Measurements from ENCODE around the gene ZBTB47.

Gene ZBTB47

DNA sequence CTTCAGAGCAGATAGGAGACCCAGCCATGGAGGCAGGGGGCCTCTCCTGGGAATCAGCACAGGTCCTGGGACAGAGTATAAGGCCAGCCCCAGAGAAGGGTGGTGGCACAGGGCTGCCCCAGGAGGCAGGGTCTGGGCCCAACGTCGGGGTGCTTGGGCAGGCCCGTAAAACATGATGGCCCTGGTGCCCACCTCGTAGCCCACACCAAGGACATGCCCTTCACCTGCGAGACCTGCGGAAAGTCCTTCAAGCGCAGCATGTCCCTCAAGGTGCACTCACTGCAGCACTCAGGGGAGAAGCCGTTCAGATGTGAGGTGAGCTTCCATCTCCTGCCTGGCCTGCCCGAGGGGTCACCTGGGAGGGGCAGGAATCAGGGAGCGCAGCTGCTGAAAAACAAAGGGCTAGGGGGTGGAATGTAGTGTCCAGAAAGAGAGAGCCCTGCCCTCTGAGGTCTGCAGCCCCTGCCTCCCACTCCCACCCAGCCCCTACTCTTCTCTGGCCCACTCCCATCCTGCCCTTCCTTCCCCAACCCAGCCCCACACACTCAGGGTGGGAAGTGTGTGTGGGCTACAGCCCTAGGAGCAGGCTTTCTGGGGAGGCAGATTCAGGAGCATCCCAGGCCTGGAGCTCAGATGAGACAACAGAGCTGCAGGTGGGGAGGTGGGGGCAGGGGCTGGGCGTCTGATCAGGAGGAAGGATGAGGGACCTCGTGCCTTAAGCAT is 9.5 kb downstream of the ZBTB47 start:
- DNase-seq (ENCODE audit: low spot score), result no peak
- TF ChIP-seq, protein P1, sequence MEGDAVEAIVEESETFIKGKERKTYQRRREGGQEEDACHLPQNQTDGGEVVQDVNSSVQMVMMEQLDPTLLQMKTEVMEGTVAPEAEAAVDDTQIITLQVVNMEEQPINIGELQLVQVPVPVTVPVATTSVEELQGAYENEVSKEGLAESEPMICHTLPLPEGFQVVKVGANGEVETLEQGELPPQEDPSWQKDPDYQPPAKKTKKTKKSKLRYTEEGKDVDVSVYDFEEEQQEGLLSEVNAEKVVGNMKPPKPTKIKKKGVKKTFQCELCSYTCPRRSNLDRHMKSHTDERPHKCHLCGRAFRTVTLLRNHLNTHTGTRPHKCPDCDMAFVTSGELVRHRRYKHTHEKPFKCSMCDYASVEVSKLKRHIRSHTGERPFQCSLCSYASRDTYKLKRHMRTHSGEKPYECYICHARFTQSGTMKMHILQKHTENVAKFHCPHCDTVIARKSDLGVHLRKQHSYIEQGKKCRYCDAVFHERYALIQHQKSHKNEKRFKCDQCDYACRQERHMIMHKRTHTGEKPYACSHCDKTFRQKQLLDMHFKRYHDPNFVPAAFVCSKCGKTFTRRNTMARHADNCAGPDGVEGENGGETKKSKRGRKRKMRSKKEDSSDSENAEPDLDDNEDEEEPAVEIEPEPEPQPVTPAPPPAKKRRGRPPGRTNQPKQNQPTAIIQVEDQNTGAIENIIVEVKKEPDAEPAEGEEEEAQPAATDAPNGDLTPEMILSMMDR (IDR thresholded peaks at IDR 0.05; ENCODE audit: poor library complexity, severe bottlenecking), result no peak
- Histone ChIP-seq H3K4me1 (ENCODE audit: insufficient read depth, poor library complexity, severe bottlenecking) (no peaks in the 10 kb centered on the region), H3K4me3 (ENCODE audit: severe bottlenecking) (no peak overlapping the region), H3K36me3 (ENCODE audit: low read depth) (no peaks in the 10 kb centered on the region; the same call in 1 of the 2 replicates), H3K27ac (ENCODE audit: poor library complexity, severe bottlenecking) (no peak overlapping the region), H3K27me3 (ENCODE audit: insufficient read depth, poor library complexity, severe bottlenecking) (no peaks in the 10 kb centered on the region), H3K9me3 (ENCODE audit: severe bottlenecking) (no peaks in the 10 kb centered on the region)
- no peak for ATAC-seq (ENCODE audit: low read depth)

DNA sequence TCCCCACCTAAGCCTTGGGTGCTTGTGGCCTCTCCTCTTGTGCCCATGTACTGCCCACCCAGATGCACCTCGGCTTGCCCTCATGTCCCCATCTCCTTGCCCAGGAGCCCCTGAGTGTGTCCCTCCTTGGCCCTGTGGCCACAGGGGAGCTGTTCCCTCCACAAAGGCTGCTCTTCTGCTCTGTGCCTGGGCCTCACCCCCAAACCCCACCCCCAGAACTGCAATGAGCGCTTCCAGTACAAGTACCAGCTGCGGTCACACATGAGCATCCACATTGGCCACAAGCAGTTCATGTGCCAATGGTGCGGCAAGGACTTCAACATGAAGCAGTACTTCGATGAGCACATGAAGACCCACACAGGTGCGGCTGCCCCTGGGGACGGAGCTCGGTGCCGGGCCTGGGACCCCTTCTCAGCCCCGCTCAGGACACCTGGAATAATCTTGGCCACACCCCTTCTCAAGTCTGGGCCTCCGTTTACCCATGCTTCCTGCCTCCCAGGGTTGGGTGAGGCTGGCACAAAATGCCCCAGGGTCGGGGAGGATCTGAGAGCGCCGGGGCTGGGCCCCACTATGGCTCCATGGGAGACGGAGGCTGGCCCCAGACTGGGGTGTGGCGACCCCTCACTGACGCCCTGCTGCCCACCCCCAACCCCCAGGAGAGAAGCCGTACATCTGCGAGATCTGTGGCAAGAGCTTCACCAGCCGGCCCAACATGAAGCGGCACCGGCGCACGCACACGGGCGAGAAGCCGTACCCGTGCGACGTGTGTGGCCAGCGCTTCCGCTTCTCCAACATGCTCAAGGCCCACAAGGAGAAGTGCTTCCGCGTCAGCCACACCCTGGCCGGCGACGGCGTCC is 10.3 kb downstream of the ZBTB47 start:
- Histone ChIP-seq H3K4me1 (ENCODE audit: insufficient read depth, poor library complexity, severe bottlenecking) (no peaks in the 10 kb centered on the region), H3K9me3 (ENCODE audit: severe bottlenecking) (no peaks in the 10 kb centered on the region), H3K36me3 (ENCODE audit: low read depth) (no peaks in the 10 kb centered on the region; the same call in 1 of the 2 replicates), H3K4me3 (ENCODE audit: severe bottlenecking) (no peak overlapping the region), H3K27me3 (ENCODE audit: insufficient read depth, poor library complexity, severe bottlenecking) (no peaks in the 10 kb centered on the region), H3K27ac (ENCODE audit: poor library complexity, severe bottlenecking) (no peak overlapping the region)
- DNase-seq (ENCODE audit: low spot score) (no peak), ATAC-seq (ENCODE audit: low read depth) (no peak)
- TF ChIP-seq, protein P1 (IDR thresholded peaks at IDR 0.05; ENCODE audit: poor library complexity, severe bottlenecking), result no peak

DNA sequence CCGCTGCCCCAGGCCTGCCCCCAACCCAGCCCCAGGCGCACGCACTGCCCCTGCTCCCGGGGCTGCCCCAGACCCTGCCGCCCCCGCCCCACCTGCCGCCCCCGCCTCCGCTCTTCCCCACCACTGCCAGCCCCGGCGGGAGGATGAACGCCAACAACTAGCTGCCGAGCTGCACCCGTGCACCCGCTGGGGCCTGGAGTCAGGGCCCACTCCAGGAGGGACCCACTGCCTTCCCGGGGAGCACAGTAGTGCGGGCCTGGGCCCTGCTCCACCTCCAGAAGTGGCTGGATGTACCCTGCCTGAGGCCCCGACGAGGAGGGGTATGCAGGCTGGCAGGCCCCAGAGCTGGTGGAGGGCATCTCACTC is 10.9 kb downstream of the ZBTB47 start:
- Histone ChIP-seq H3K4me1 (ENCODE audit: insufficient read depth, poor library complexity, severe bottlenecking) (no peaks in the 10 kb centered on the region), H3K9me3 (ENCODE audit: severe bottlenecking) (no peaks in the 10 kb centered on the region), H3K36me3 (ENCODE audit: low read depth) (no peaks in the 10 kb centered on the region), H3K27ac (ENCODE audit: poor library complexity, severe bottlenecking) (no peak overlapping the region), H3K27me3 (ENCODE audit: insufficient read depth, poor library complexity, severe bottlenecking) (no peaks in the 10 kb centered on the region), H3K4me3 (ENCODE audit: severe bottlenecking) (no peak overlapping the region)
- ATAC-seq (ENCODE audit: low read depth), result no peak
- DNase-seq (ENCODE audit: low spot score), result no peak
- TF ChIP-seq, protein P1 (IDR thresholded peaks at IDR 0.05; ENCODE audit: poor library complexity, severe bottlenecking), result no peak

DNA sequence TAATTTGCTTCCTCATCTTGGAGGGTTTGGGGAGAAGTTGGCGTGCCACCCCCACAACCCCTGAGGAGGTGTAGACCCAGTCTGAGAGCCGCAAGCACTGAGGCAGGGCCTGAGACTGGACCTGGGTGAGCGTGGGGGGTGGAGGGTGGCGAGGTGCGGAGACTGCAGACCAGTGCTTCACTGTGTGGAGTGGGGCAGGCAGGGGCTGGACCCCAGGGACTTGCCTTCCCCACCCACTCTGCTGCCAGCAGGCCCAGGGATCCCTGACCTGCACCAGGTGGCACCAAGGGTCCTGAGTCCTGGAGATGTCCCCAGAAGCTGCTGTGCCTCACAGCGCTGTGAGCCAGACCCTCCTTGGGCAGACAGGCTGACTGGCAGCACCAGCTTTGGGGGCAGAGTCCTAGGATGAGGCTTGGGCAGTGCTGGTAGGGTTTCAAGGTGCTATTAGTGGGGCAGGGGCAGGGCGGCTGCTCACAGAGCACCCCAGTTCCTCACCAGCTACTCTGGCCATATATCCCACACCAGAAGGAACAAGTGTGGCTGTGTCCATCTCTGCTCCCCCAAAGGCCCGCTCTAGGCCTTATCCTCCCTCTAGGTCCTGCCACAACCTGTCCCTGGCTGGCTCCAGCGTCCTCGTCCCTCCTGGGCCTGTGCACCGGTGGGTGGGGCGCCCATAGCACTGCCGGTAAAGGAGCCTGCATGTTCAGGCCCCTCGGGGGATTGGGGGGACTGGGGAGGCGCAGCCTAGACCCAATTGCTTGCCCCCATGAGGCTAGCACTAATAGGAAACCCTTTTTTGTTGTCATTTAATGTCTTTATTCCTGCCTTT is 11.8 kb downstream of the ZBTB47 start:
- H3K27ac ChIP-seq (ENCODE audit: poor library complexity, severe bottlenecking), result no peak overlapping the region
- H3K9me3 ChIP-seq (ENCODE audit: severe bottlenecking), result no peaks in the 10 kb centered on the region
- H3K4me3 ChIP-seq (ENCODE audit: severe bottlenecking), result no peak overlapping the region
- H3K27me3 ChIP-seq (ENCODE audit: insufficient read depth, poor library complexity, severe bottlenecking), result no peaks in the 10 kb centered on the region
- ATAC-seq (ENCODE audit: low read depth), result no peak; the same call in 2 of the 3 replicates
- no peak for DNase-seq (ENCODE audit: low spot score)
- H3K36me3 ChIP-seq (ENCODE audit: low read depth), result no peaks in the 10 kb centered on the region
- H3K4me1 ChIP-seq (ENCODE audit: insufficient read depth, poor library complexity, severe bottlenecking), result no peaks in the 10 kb centered on the region
- TF ChIP-seq, protein P1 (IDR thresholded peaks at IDR 0.05; ENCODE audit: poor library complexity, severe bottlenecking), result no peak
